HG02642 (cell line): ENCODE data around the gene CD63.
A peak's percentile ranks its signal among the peaks of the same experiment; 100 is the strongest.

ENCODE experiments used
- ATAC-seq: cut with Tn5 transposase; IDR thresholded peaks from one replicate; pipeline ENCODE4 v1.9.1; 2021; ENCODE audit warnings: mild to moderate bottlenecking; ENCODE audit not compliant: unreplicated experiment, poor library complexity

The CD63 gene

DNA sequence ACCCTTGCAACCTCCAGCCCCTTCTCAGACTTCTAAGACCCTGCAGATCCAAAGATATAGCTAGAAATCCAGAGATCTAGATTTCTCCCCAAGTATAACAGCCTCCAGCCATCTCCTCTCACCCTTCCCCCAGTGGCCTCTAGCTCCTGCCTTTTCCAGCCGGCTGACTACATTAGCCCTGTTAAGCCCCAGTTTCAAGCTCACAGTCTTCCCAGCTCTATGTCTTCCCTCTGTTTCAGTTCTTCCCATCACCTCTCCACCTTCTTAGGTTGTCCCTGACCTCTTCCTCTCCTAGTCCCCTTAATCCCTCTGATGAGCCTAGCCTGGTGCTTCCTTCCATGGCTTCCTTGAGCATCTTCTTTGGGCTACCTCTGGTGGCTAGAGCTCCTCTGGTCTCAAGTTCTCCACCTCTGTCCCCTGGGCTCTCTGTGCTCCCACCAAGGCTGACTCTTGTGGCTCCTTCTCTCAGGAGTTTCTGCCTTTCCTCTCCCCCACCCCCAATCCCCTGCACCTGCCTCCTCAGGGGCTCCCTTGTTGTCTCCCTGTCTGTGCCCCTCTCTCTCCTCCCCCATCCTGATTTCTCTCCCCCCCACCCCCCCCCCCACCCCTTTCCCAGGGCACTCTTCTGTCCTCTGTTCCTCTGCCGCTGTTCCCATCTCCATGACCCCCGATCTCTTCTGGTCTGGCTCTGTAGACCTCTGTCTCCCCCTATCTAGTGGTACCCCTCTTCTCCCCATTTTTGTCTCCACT lies 13.3 kb upstream of the CD63 start:
- ATAC-seq: no peak

DNA sequence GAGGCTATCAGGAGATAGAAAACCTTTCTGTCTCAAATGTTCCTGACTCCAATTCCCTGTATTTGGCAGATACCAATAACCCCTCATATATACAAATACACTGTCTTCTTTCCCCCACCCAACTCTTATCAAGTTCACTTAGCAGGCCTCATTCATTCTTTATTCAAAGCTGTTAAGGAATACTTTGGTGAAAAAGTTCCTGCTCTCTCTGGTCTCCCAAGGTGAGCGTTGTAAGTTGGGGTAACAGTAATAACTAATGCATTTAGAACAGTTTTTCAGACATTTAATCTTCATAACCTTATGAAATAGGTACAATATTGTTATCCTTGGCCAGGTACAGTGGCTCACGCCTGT lies 10.2 kb upstream of the CD63 start:
- no peak for ATAC-seq

DNA sequence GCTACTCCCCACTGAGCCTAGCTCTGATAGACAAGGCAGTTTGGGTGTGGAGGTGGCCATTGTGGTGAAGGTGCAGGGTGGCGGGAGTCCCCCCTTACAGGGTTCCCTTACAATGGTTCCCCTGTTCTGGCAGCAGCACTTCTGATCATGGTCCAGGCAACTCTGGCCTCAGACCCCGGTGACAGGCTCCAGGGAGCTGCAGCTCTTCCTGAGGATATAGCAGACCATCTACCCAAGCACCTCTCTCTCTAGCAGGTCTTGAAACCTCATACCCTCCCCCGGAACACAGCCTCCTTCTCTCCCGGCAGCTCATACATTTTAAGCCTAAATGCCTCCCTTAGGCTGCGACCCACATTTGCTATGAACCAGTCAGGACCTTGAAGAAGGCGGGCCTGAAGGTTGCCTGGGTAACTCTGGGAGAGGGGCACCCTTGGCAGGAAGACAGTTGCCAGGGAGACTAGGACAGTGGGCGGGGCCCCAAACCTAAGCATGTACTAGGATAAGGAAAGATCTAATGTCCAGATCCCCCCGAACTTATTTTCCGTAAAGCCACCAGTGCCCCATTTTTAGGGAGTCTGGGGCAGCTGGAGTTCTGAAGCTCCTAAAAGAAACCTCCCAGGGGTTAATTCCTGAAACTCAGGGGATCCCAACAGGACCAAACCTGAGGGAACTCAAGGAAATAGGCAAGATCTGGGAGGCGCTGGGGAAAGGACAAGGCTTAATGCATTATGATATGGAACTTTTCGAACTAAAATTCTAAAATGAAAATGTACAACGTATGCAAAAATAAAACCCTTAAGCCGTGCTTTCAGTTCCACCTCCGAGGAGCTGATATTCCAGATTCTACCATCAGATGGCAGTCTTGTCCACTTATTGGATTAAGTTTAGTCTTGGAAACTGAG lies 9.6 kb upstream of the CD63 start:
- peak; percentile 86 for ATAC-seq

DNA sequence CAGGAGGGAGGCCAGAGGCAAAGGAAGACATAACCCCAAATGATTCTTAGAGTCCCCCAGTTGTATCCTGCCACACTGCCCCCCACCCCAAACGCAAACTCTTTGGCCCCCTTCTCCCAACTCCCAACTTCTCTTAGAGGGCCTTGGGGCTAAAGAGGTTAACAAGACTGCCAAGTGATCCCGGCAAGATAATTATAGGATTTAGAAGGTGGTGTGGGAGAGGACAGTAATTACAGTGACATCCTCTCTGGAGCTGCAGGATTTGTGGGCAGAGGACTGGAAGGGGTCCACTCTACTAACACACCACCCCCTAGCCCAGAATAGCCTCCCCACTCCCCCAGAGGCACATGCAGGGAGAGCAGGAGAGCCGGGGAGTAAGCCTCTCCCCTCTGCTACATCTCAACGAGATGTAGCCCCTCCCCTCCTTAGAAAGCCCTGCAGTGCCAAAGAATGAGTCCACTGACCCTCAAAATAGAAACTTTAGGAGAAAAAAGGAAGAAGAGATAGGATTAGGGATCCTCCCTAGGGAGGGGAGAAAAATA lies 8.8 kb upstream of the CD63 start:
- no peak for ATAC-seq

DNA sequence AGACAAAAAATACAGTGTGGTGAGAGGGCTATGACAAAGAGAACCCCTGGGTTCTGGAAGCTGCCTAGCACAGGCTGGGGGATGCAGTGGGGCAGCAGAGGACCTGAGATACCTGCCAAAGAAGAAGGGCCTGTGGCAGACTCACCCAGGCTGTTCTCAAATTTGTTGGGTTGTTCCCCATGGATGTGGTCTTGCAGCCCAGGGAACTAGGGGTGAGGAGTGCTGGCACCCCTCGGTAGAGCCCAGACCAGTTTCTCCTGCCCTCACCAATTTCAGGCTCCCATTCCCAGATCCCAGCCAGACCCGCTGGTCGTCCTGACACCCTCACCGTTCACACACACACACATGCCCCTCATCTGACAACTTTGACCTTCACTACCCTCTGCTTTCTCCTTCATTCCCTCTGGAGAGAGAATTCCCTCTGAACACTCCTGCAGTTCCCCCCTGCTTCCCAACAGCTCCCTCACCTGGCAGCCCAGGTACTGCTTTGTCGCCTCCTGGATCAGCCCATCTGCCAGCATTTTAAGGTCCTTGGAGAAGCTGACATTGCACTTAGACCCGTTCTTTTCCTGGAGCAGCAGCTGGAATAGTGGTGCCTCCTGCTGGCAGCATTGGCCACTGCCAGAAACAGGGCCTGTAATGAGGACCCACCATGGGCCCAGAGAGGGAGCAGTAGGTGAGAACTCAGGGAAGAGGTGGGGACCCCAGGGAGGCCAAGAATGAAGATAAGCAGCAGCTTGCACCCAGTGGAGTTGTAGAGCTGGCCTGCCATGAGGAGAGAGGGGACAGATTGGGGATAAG lies 8.2 kb upstream of the CD63 start:
- ATAC-seq: peak; percentile 37

DNA sequence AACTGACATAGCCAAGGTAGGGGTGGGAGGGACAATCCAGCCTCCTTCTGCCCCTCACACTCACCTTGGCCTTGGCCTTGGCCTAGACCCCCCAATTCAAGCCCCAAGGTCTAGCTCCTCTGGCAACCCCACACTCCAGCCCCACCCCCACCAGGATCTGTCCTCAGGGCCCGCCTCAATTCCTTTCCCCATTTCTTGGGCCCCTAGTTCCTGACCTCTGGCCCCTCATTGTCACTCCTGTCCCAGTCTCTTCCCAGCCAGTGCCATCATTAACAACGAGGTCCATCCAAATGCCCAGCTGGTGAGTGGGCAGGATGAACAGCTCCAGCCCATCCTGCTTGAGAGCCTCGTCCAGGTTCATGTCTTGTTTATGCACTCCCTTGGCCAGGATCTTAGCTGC lies 7.3 kb upstream of the CD63 start:
- ATAC-seq: no peak

DNA sequence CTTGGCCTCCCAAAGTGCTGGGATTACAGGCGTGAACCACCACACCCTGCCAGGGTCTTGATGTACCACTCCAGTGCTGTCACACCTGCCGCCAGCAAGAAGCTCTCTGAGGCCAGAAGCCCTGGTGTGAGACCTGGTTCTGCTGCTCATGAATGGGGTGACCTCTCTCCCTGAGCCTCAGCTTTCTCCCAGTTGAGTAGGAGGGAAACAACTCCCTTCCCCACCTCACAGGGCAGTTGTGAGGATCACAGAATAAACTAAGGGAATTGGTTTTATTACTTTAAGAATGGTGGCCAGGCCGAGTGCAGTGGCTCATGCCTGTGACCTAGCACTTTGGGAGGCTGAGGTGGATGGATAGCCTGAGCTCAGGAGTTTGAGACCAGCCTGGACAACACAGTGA lies 5.8 kb upstream of the CD63 start:
- ATAC-seq: no peak

DNA sequence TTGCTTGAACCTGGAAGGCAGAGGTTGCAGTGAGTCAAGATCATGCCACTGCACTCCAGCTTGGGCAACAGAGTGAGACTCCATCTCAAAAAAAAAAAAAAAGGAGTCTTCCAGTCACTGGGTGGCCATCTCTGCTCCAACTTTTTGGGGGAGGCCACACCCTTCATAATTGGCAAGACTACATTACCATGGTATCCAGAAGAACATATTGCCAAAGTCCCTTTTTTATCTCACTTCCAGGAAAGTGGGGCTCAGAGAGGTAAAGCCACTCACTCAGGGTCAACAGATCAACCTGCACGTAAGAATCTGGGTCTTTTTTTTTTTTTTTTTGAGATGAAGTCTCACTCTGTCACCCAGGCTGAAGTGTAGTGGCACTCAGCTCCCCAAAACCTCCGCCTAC lies 5.0 kb upstream of the CD63 start:
- ATAC-seq: no peak

DNA sequence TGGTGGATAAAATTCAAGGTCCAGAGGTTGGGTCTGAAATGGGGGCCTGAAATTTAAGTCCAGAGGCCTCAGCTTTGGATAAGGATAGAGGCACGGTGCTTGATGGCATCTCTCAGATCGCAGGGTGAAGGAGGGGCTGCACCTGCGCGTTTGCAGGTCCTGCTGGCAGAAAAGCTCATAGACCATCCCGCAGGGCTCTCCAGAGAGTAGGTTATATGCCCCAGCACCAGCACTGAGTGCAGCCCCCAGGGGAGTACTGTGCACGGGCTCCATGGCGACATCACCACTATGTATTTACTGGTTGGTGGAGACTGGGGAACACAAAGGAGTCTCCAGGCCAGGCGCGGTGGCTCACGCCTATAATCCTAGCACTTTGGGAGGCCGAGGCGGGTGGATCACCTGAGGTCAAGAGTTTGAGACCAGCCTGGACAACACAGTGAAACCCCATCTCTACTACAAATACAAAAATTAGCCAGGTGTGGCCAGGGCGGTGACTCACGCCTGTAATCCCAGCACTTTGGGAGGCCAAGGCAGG lies 4.3 kb upstream of the CD63 start:
- ATAC-seq: no peak

DNA sequence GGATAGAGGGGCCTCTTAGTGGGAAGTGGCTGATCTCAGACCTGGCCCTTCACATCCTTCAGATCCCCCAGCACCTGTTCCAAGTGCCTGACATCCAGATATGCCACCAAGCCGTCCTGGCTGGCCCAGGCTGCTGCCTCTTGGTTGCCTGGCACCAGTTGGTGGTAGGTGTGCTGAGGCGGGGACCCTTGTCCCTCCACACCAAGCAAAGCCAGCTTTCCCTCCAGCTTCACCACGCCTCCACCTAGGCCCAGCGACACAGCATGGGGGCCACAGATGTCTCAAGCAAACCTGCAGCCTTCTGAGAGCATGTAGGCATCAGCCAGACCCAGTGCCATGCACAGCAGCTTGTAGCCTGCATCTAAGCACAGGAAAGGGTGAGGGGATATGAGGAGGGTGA lies 3.5 kb upstream of the CD63 start:
- ATAC-seq: no peak

DNA sequence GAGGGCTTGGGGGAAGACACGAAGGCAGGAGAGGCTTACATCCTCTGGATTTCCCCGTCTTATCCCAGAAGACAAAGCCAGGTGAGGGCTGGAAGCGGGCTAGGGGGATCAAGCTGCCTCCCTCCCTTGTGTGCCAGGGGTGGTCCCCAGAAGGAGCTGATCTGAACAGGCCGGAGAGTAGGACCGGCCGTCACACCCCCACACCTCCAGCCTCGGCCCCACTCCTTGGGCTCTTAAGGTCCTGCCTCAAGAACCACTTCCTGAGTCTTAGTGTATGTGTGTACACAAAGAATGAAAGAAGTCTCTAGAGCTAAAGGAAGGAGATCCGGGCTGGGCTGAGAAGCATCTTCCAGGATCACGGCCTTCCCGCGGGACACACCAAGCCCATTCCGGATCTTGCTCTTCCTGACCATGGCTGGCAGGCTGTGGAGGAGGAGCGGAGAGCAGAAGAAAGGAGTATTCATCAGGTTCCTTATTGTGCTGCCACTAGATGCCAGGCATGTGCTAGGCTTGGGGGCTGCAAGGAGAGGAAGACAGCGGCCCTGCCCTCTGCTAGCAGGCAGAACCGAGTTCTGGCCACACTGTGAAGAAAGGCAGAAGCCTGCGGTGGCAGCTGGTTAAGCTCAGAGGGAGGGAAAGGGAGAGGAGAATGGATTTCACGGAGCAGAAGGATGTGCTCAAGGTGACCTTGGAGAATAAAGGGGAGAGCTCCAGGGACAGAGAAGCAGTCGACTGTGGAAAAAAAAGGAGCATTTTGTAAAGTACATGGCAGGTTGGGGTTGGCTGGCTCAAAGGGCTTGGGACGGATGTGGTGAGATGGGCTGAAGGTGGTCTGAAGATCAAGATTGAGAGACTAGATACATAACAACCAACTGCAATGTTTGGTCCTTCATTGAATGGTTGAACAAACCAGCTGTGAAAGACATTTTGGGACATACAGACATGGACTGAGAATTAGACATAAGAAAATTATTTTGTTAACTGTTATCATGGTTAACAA lies 1.3 kb upstream of the CD63 start:
- ATAC-seq: peak; percentile 36

DNA sequence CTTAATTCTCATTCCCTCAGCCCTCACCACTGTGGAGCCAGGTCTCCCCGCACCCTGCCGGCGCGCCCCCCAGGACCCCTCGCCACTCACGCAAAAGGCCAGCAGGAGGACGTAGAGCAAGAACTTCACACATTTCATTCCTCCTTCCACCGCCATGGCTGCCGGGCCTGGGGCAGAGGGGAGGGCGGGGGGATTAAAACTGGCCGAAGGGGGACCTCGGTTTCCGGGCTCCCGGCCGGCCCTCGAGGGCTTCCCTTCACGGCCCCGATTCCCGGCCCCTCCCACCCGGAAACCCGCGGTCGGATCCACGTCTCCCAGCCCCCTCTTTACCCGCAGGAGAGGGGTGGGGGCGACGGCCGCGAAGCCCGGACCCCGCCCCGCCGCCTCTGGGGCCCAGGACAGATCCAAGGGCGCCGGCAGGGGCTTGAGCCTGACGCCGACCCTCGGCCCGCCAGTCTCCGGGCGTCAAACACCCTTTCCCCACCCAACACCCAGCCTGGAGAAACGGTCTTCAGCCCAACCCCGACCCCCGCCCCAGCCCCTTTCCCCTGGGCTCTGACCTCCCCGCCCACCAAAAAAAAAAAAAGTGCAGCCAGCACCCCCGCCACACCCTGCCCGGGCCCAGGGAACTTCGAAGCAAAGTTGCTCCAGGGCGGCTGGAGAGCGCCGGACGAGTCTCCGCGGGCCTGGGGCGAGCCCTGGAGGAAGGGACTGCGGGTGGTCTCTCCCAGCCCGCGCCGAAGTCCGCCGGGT lies 447 bp downstream of the CD63 start:
- peak; percentile 6 for ATAC-seq

DNA sequence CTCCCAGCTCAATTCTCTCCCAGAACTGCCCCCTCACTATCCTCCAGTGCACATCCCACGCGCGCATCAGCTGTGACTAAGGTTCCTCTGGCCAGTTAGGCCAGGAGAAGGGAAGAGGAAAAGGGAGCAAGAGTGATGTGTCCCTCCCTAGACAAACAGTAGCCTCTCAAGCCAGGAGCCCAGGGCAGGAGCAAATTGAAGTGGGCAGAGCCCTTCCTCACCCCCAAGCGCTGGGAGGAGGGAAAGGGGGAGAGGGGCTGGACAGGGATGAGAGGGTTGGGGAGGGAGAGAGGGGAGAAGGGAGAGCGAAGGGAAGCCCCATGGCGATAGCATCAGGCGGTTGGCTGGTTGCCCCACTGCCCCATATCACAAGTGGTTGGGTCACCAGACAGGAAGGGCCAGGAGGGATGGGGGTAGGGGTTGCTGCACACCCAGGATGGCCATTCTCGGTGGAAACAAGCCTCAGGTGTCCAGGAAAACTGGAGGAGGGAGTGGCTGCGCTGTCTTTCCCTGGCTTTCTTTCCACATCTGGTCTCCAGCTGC lies 1.1 kb downstream of the CD63 start:
- ATAC-seq: no peak

DNA sequence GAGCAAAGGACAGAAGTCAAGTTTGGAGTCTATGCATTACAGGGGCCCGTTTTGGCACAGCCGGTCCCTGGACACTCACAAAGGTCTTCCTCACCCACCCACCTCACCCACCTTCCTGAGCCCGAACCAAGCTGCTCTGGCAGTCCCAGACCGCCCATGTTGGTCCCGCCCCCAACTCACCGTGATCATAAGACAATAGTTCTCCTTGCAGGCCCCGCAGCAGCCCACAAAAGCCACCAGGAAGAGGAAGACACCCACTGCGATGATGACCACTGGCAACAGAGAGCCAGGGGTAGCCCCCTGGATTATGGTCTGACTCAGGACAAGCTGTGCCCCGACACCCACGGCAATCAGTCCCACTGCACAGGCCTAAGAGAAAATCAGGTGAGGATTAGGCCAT lies 1.8 kb downstream of the CD63 start:
- no peak for ATAC-seq

DNA sequence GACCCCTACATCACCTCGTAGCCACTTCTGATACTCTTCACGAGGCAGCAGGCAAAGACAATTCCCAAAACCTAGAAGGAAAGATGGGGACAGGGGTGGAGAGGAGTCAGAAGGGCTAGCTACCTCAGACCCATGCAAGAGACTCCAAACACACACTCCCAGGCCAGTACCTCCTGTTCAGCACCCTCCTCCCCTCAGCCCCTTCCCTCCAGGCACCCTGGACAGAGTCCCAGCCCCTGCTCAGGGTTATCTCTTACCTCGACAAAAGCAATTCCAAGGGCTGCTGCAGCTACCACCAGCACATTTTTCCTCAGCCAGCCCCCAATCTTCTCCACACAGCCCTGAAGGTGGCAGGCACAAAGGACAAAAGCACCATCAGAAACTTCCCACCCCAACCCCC lies 3.3 kb downstream of the CD63 start:
- no peak for ATAC-seq

DNA sequence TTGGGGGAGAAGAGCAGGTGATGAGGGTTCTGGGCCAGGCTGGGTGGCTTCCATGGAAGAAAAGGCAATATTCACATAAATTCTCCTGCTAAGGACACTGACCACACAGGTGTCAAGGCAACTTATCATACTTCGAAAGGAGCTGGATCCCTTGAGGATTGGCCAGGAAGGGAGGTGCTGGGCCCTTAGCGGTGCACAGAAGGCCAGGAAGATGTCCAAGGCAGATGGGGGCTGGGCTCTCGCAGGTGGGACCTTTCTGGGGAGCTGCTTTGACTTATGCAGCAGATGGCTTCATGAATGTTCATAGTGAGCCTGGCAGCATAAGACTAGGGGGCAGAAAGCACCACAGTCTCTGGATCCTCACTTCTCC lies 3.9 kb downstream of the CD63 start:
- ATAC-seq: no peak

DNA sequence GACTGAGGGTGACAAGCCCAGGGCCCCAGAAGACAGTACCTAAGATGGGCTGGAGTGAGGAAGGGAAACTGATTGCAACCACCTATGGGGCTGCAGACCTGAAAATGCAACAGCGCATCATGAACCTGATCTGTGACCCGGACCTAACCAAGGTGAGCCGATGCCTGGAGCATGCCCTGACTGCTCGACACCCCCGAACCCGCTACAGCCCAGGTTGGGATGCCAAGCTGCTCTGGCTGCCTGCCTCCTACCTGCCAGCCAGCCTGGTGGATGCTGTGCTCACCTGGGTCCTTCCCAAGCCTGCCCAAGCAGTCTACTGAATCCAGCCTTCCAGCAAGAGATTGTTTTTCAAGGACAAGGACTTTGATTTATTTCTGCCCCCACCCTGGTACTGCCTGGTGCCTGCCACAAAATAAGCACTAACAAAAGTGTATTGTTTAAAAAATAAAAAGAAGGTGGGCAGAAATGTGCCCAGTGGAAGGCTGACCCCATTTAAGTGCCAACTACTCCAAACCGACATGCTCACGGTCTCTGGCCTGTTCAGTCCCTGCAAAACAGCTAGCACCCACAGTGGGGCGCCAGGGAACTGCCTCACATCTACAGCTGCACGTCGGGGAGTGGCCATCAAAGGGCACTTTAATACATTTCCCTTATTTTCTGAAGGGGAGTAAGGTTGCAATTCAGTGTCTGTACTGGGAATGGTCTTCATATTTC lies 4.4 kb downstream of the CD63 start:
- ATAC-seq: no peak
